Measurements from ENCODE around the gene BCAT1.

- TF ChIP-seq EZH2 (IDR thresholded peaks at IDR 0.05; ENCODE audit: borderline replicate concordance, low read length) (no peak), CTCF (conservative IDR thresholded peaks at IDR 0.05 in 1 of 2, IDR thresholded peaks at IDR 0.05 in 1 of 2; ENCODE audit: extremely low read depth in 1 of 2, insufficient read depth in 1 of 2, low read depth in 1 of 2, low read length in 2 of 2) (no peak)
Measured at GRCh38 chr12:24974216-24974615, 25.3 kb upstream of the BCAT1 start.
